ENCODE measurements around the gene MAGI1.

MAGI1 gene

GRCh38 chr3:65785065-65785645, 253.6 kb downstream of the MAGI1 start:
- peak; percentile 73 to 91 for DNase-seq

- no peak for DNase-seq
Measured at GRCh38 chr3:65783117-65783516, 255.6 kb downstream of the MAGI1 start.

GRCh38 chr3:65781594-65781993, 257.1 kb downstream of the MAGI1 start:
- DNase-seq, result no peak

- no peak for DNase-seq
Measured at GRCh38 chr3:65779390-65779789, 259.3 kb downstream of the MAGI1 start.

GRCh38 chr3:65778968-65779367, 259.8 kb downstream of the MAGI1 start:
- DNase-seq, result no peak

- DNase-seq, result no peak
Measured at GRCh38 chr3:65777050-65777449, 261.7 kb downstream of the MAGI1 start.

- no peak for DNase-seq
Measured at GRCh38 chr3:65776494-65776893, 262.2 kb downstream of the MAGI1 start.

- DNase-seq, result no peak
Measured at GRCh38 chr3:65776081-65776480, 262.6 kb downstream of the MAGI1 start.

GRCh38 chr3:65772758-65773157, 266.0 kb downstream of the MAGI1 start:
- no peak for DNase-seq

- no peak for DNase-seq
Measured at GRCh38 chr3:65767551-65767950, 271.2 kb downstream of the MAGI1 start.

- DNase-seq, result no peak
Measured at GRCh38 chr3:65762235-65762580, 276.5 kb downstream of the MAGI1 start.

- DNase-seq, result no peak
Measured at GRCh38 chr3:65761446-65762234, 277.1 kb downstream of the MAGI1 start.

- DNase-seq, result no peak
Measured at GRCh38 chr3:65758876-65759598, 279.7 kb downstream of the MAGI1 start.

- no peak for DNase-seq
Measured at GRCh38 chr3:65758438-65758837, 280.3 kb downstream of the MAGI1 start.

- no peak for DNase-seq
Measured at GRCh38 chr3:65752636-65753035, 286.1 kb downstream of the MAGI1 start.

GRCh38 chr3:65751123-65751700, 287.5 kb downstream of the MAGI1 start:
- DNase-seq, result peak; percentile 20 to 29

- no peak for DNase-seq
Measured at GRCh38 chr3:65749066-65749465, 289.7 kb downstream of the MAGI1 start.

GRCh38 chr3:65748326-65748725, 290.4 kb downstream of the MAGI1 start:
- DNase-seq, result no peak

- DNase-seq, result no peak
Measured at GRCh38 chr3:65746848-65747247, 291.9 kb downstream of the MAGI1 start.

GRCh38 chr3:65745306-65745705, 293.4 kb downstream of the MAGI1 start:
- no peak for DNase-seq

GRCh38 chr3:65742914-65743313, 295.8 kb downstream of the MAGI1 start:
- no peak for DNase-seq

- DNase-seq, result no peak
Measured at GRCh38 chr3:65741540-65741939, 297.2 kb downstream of the MAGI1 start.

GRCh38 chr3:65739901-65740541, 298.7 kb downstream of the MAGI1 start:
- DNase-seq, result no peak

Data from Kasumi-1 (cell line).